Measurements from ENCODE around the gene HCAR3.
"Not testable (repeated sequence)": the region's sequence is repeated elsewhere in the genome, so short reads cannot be mapped to it uniquely, and the experiment has no call there.

DNA sequence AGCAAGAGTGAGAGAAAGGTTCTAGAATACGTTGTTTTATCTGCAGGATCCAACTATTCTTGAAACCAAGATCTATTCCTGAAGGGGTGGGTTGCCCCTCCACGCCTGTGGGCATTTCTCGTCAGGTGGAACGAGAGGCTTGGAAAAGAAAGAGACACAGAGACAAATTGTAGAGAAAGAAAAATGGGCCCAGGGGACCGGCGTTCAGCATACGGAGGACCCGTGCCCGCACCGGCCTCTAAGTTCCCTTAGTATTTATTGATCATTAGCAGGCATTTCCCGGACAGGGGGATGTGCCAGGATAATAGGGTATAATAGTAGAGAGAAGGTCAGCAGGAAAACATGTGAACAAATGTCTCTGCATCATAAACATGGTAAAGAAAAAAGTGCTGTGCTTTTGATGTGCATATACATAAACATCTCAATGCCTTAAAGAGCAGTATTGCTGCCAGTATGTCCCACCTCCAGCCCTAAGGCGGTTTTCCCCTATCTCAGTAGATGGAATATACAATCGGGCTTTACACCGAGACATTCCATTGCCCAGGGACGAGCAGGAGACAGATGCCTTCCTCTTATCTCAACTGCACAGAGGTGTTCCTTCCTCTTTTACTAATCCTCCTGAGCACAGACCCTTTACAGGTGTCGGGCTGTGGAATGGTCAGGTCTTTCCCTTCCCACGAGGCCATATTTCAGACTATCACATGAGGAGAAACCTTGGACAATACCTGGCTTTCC, 34.3 kb upstream of the HCAR3 start:
- TF ChIP-seq, protein P1, sequence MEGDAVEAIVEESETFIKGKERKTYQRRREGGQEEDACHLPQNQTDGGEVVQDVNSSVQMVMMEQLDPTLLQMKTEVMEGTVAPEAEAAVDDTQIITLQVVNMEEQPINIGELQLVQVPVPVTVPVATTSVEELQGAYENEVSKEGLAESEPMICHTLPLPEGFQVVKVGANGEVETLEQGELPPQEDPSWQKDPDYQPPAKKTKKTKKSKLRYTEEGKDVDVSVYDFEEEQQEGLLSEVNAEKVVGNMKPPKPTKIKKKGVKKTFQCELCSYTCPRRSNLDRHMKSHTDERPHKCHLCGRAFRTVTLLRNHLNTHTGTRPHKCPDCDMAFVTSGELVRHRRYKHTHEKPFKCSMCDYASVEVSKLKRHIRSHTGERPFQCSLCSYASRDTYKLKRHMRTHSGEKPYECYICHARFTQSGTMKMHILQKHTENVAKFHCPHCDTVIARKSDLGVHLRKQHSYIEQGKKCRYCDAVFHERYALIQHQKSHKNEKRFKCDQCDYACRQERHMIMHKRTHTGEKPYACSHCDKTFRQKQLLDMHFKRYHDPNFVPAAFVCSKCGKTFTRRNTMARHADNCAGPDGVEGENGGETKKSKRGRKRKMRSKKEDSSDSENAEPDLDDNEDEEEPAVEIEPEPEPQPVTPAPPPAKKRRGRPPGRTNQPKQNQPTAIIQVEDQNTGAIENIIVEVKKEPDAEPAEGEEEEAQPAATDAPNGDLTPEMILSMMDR (IDR thresholded peaks at IDR 0.05): not testable (repeated sequence)
- not testable (repeated sequence) for TF ChIP-seq POLR2A (IDR thresholded peaks at IDR 0.05)
